Tibial nerve (tissue), 4 donors: ENCODE data around the gene CCDC40.

ENCODE experiments used
- EP300 ChIP-seq, 2 donors: sonication (generic); formaldehyde crosslinking; IDR thresholded peaks; one replicate each; pipeline ENCODE4 v1.6.1; 2017; ENCODE audit warnings: antibody characterized with exemption in 2 of 2, mild to moderate bottlenecking in 1 of 2
- TF ChIP-seq, protein P1 (sequence below), 5 experiments: fragments of 200-600 bp in 3 of 5; fragments of 450-650 bp in 2 of 5; sonication (generic) in 3 of 5; IDR thresholded peaks; one replicate each; pipeline ENCODE4 v1.5.1; 2016 to 2019; ENCODE audit warnings: antibody characterized with exemption in 5 of 5, mild to moderate bottlenecking in 3 of 5, moderate library complexity in 2 of 5

DNA sequence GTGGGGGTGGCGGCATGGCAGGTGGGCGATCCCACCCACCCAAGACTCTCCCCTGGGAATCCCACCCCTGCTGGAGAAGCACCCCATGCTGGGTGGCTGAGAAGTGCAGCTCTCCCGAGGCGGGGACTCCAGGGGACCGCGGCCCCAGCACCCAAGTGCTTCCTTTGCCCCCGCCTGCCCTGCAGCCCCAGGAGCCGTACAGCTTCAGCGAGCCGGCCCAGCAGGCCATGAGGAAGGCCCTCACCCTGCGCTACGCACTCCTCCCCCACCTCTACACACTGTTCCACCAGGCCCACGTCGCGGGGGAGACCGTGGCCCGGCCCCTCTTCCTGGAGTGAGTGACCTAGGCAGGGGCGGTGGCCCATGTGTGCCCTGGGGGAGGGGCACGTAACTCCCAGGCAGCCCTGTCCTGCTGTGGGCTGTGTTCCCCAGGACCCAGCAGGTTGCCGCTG, 76.6 kb downstream of the CCDC40 start:
- TF ChIP-seq, protein P1, sequence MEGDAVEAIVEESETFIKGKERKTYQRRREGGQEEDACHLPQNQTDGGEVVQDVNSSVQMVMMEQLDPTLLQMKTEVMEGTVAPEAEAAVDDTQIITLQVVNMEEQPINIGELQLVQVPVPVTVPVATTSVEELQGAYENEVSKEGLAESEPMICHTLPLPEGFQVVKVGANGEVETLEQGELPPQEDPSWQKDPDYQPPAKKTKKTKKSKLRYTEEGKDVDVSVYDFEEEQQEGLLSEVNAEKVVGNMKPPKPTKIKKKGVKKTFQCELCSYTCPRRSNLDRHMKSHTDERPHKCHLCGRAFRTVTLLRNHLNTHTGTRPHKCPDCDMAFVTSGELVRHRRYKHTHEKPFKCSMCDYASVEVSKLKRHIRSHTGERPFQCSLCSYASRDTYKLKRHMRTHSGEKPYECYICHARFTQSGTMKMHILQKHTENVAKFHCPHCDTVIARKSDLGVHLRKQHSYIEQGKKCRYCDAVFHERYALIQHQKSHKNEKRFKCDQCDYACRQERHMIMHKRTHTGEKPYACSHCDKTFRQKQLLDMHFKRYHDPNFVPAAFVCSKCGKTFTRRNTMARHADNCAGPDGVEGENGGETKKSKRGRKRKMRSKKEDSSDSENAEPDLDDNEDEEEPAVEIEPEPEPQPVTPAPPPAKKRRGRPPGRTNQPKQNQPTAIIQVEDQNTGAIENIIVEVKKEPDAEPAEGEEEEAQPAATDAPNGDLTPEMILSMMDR (IDR thresholded peaks at IDR 0.05): no peak
- no peak for TF ChIP-seq EP300 (IDR thresholded peaks at IDR 0.05)
